GM13977 (cell line): Measurements from ENCODE around the gene WDFY4.

Source experiments
- DNase-seq: peaks from one replicate; pipeline ENCODE4 v3.0.0; 2012; ENCODE audit warnings: low spot score
- CTCF ChIP-seq: IDR thresholded peaks from 2 replicates; pipeline ENCODE4 v1.5.1; 2012; ENCODE audit warnings: mild to moderate bottlenecking, control low read depth; ENCODE audit not compliant: insufficient read depth; ENCODE audit errors: extremely low read depth, missing control alignments
- in situ Hi-C: fragments of 300-500 bp; cut with MboI; formaldehyde crosslinking; loops from one replicate; pipeline ENCODE4 v1.12.0; 2022; ENCODE audit warnings: low sequenced_read_pairs, low pct_unique_long_range_greater_than_20kb, mixed read lengths, inconsistent platforms; ENCODE audit not compliant: unreplicated experiment

Gene WDFY4

GRCh38 chr10:48749254-48749787 lies 64.6 kb downstream of the WDFY4 start:
- DNase-seq = no peak
- in situ Hi-C loops = no loop called here
- no peak for TF ChIP-seq CTCF

GRCh38 chr10:48750019-48750418 lies 65.3 kb downstream of the WDFY4 start:
- no peak for DNase-seq
- no peak for TF ChIP-seq CTCF
- in situ Hi-C loops = no loop called here

- in situ Hi-C loops = no loop called here
- no peak for DNase-seq
- no peak for TF ChIP-seq CTCF
Observed at GRCh38 chr10:48750991-48751390, 66.3 kb downstream of the WDFY4 start.

- in situ Hi-C loops = no loop called here
- no peak for DNase-seq
- TF ChIP-seq CTCF = no peak
Observed at GRCh38 chr10:48751730-48752129, 67.1 kb downstream of the WDFY4 start.

GRCh38 chr10:48758411-48758810 lies 73.7 kb downstream of the WDFY4 start:
- in situ Hi-C loops = no loop called here
- DNase-seq = no peak
- no peak for TF ChIP-seq CTCF

- in situ Hi-C loops = no loop called here
- DNase-seq = no peak
- TF ChIP-seq CTCF = no peak
Observed at GRCh38 chr10:48759113-48759901, 74.6 kb downstream of the WDFY4 start.
